Measurements from ENCODE around the gene PPOX. TPM values are rescaled to one million over a fixed set of nuclear protein-coding genes. Genes with fewer than 3 reads are reported as not detected.
A peak's percentile ranks its signal among the peaks of the same experiment; 100 is the strongest.

Gene PPOX
- total and polyA plus RNA-seq, 8 donors: 15.2 to 53.0 (median 46.6) TPM

- H3K4me1 ChIP-seq: peaks cover 15 to 85% of the 10 kb centered on the region in 2 donors
Observed at GRCh38 chr1:161206411-161207140, 40.4 kb downstream of the PPOX start.

GRCh38 chr1:161207173-161207572 lies 40.9 kb downstream of the PPOX start:
- no peaks in the 10 kb centered on the region for H3K27me3 ChIP-seq
- no peaks in the 10 kb centered on the region for H3K9me3 ChIP-seq
- intact Hi-C loops (cut with DNase I): no loop called here
- no peak for TF ChIP-seq CTCF (IDR thresholded peaks at IDR 0.05)
- DNase-seq: no peak
- peaks cover 12 to 82% of the 10 kb centered on the region in 2 donors for H3K4me1 ChIP-seq
- no peak overlapping the region for H3K4me3 ChIP-seq
- H3K36me3 ChIP-seq: peaks cover 4 to 75% of the 10 kb centered on the region in 2 donors
- ATAC-seq: peak; percentile 11
- H3K27ac ChIP-seq: peak overlapping the region; percentile 15 to 44

More at GRCh38 chr1:161206411-161207140, 40.4 kb downstream of the PPOX start:
- intact Hi-C loops (cut with DNase I): no loop called here
- H3K27me3 ChIP-seq: no peaks in the 10 kb centered on the region
- DNase-seq (no peak), ATAC-seq (no peak)
- H3K4me3 ChIP-seq: no peak overlapping the region
- H3K9me3 ChIP-seq: no peaks in the 10 kb centered on the region
- peak overlapping the region; percentile 15 to 44 for H3K27ac ChIP-seq
- no peak for TF ChIP-seq CTCF (IDR thresholded peaks at IDR 0.05)
- peaks cover 4 to 69% of the 10 kb centered on the region in 2 donors for H3K36me3 ChIP-seq

- H3K4me3 ChIP-seq: no peak overlapping the region
- peak overlapping the region in 1 of 2 donors; percentile 19 for H3K27ac ChIP-seq
- intact Hi-C loops (cut with DNase I): no loop called here
- H3K4me1 ChIP-seq: peaks cover 0 to 71% of the 10 kb centered on the region in 2 donors
- peak; percentile 96 for ATAC-seq
- H3K27me3 ChIP-seq: no peaks in the 10 kb centered on the region
- DNase-seq: peak in 3 of 4 donors; percentile 70 to 87 (median 82)
- H3K36me3 ChIP-seq: peaks cover 4 to 95% of the 10 kb centered on the region in 2 donors
- peak; percentile 81 to 85 for TF ChIP-seq CTCF (IDR thresholded peaks at IDR 0.05)
- H3K9me3 ChIP-seq: no peaks in the 10 kb centered on the region
Observed at GRCh38 chr1:161209790-161210409, 43.7 kb downstream of the PPOX start.

- no peak for TF ChIP-seq CTCF (IDR thresholded peaks at IDR 0.05)
- intact Hi-C loops (cut with DNase I): no loop called here
- H3K27ac ChIP-seq: peak overlapping the region; percentile 26 to 97
Observed at GRCh38 chr1:161214369-161214768, 48.1 kb downstream of the PPOX start.

GRCh38 chr1:161215076-161215475 lies 48.9 kb downstream of the PPOX start, which contains the start of gene FCER1G:
Gene FCER1G, plus strand, starts transcription at chr1:161215295. Its CDS starts 27 bp downstream, at chr1:161215322.
- Histone ChIP-seq H3K36me3 (peaks cover 0 to 78% of the 10 kb centered on the region in 2 donors), H3K4me1 (peaks cover 0 to 50% of the 10 kb centered on the region in 2 donors), H3K4me3 (peak within 1 kb of the TSS; percentile 7 to 63), H3K27ac (peak within 1 kb of the TSS; percentile 73 to 97), H3K9me3 (no peaks in the 10 kb centered on the region), H3K27me3 (no peaks in the 10 kb centered on the region)
- peak in 2 of 4 donors; percentile 84 to 93 for DNase-seq
- no peak for TF ChIP-seq CTCF (IDR thresholded peaks at IDR 0.05)
- intact Hi-C loops (cut with DNase I): no loop called here
- ATAC-seq: peak; percentile 65

More at GRCh38 chr1:161214369-161214768, 48.1 kb downstream of the PPOX start:
- peak; percentile 4 for ATAC-seq
- Histone ChIP-seq H3K4me3 (peak overlapping the region in 1 of 2 donors; percentile 63), H3K27me3 (no peaks in the 10 kb centered on the region), H3K36me3 (peaks cover 3 to 78% of the 10 kb centered on the region in 2 donors), H3K9me3 (no peaks in the 10 kb centered on the region), H3K4me1 (peaks cover 0 to 52% of the 10 kb centered on the region in 2 donors)
- DNase-seq: no peak

All from left lung (tissue), 10 donors.